GM18867 (cell line): ENCODE data around the gene IL17C.

ENCODE experiments used
- ATAC-seq: cut with Tn5 transposase; IDR thresholded peaks from one replicate; pipeline ENCODE4 v1.9.1; 2021; ENCODE audit warnings: mild to moderate bottlenecking, moderate library complexity; ENCODE audit not compliant: unreplicated experiment

Gene IL17C

GRCh38 chr16:88681709-88682451, 43.5 kb downstream of the IL17C start:
- peak; percentile 60 for ATAC-seq

GRCh38 chr16:88684569-88685155, 46.3 kb downstream of the IL17C start:
- ATAC-seq: no peak

GRCh38 chr16:88685156-88686061, 47.0 kb downstream of the IL17C start:
- ATAC-seq: no peak

- ATAC-seq: peak; percentile 5
These were observed 47.7 kb downstream of the IL17C start for GRCh38 chr16:88686062-88686438.

- peak; percentile 74 for ATAC-seq
These were observed 48.3 kb downstream of the IL17C start, which contains the start of gene SNAI3 for GRCh38 chr16:88686439-88687253. TSS of gene SNAI3 (minus strand) at chr16:88686507. CDS start at chr16:88686406, 101 bp downstream.

- no peak for ATAC-seq
These were observed 48.8 kb downstream of the IL17C start for GRCh38 chr16:88687254-88687576.

- no peak for ATAC-seq
These were observed 49.3 kb downstream of the IL17C start for GRCh38 chr16:88687676-88688012.

GRCh38 chr16:88688013-88688778, 49.8 kb downstream of the IL17C start:
- no peak for ATAC-seq
